SU-DHL-6 (cell line): ENCODE data around the gene PTTG1IP2.

Source experiments
- EZH2phosphoT487 ChIP-seq: fragments of 200-600 bp; sonication (generic), shearing (Covaris generic); conservative IDR thresholded peaks from 2 replicates; pipeline ENCODE4 v1.6.1; 2018; ENCODE audit warnings: mild to moderate bottlenecking, antibody characterized with exemption, low read length, moderate library complexity, mixed read lengths
- TF ChIP-seq, protein P1 (sequence below): fragments of 200-600 bp; sonication (generic); IDR thresholded peaks from one replicate; pipeline ENCODE4 v1.5.1; 2017; ENCODE audit warnings: antibody characterized with exemption, mild to moderate bottlenecking, low read length, moderate library complexity; ENCODE audit not compliant: insufficient read depth, poor library complexity, severe bottlenecking

DNA sequence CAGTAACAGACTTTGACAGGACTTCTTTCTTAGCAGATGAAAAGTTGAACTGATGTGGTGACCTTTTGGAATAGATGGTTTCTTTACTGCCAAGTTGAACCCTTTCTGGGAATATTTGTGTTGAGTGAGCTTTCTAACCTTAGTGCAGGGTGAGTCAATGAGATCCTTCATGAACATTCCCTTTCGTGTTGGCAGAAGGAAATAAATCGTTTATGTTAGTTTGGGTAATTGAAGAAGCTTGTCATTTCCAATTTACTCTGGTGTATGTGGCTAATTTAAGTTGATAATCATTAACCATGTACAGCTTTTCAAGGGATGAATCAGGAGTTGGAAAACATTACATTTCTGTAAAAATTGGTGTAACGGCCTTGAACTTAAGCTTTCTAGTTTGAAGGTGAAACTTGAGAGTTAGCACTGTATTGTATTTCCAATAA, 43.4 kb downstream of the PTTG1IP2 start:
- TF ChIP-seq, protein P1, sequence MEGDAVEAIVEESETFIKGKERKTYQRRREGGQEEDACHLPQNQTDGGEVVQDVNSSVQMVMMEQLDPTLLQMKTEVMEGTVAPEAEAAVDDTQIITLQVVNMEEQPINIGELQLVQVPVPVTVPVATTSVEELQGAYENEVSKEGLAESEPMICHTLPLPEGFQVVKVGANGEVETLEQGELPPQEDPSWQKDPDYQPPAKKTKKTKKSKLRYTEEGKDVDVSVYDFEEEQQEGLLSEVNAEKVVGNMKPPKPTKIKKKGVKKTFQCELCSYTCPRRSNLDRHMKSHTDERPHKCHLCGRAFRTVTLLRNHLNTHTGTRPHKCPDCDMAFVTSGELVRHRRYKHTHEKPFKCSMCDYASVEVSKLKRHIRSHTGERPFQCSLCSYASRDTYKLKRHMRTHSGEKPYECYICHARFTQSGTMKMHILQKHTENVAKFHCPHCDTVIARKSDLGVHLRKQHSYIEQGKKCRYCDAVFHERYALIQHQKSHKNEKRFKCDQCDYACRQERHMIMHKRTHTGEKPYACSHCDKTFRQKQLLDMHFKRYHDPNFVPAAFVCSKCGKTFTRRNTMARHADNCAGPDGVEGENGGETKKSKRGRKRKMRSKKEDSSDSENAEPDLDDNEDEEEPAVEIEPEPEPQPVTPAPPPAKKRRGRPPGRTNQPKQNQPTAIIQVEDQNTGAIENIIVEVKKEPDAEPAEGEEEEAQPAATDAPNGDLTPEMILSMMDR = no peak
- TF ChIP-seq EZH2phosphoT487 = no peak
